Endothelial cell of umbilical vein (primary cell): ENCODE measurements around the gene TXK.

ENCODE experiments used
- CTCF ChIP-seq, 2 donors: IDR thresholded peaks; 1 replicate in 1 of 2; 2 replicates in 1 of 2; pipeline ENCODE4 v1.5.1; 2011; ENCODE audit warnings: low read length in 2 of 2, mild to moderate bottlenecking in 2 of 2, moderate library complexity in 2 of 2, control low read depth in 1 of 2, inconsistent platforms in 1 of 2, low read depth in 1 of 2; ENCODE audit not compliant: insufficient read depth in 1 of 2; ENCODE audit errors: extremely low read depth in 1 of 2
- MAX ChIP-seq: IDR thresholded peaks from 2 replicates; pipeline ENCODE4 v1.6.1; 2011; ENCODE audit not compliant: insufficient read depth, insufficient read length
- POLR2A ChIP-seq: IDR thresholded peaks from 2 replicates; pipeline ENCODE4 v1.6.1; 2012; ENCODE audit warnings: low read depth, mild to moderate bottlenecking, control low read depth, low read length

- TF ChIP-seq CTCF (IDR thresholded peaks at IDR 0.05; ENCODE audit: extremely low read depth in 1 of 2, insufficient read depth in 1 of 2, low read depth in 1 of 2, low read length in 2 of 2) (no peak), POLR2A (no peak), MAX (no peak)
These were observed 35.6 kb upstream of the TXK start for GRCh38 chr4:48169636-48170035.
